GM18520 (cell line): ENCODE measurements around the gene FABP1.

Source experiments
- ATAC-seq: cut with Tn5 transposase; IDR thresholded peaks from one replicate; pipeline ENCODE4 v1.9.1; 2021; ENCODE audit not compliant: unreplicated experiment

FABP1 gene

GRCh38 chr2:88139203-88139702 lies 11.4 kb upstream of the FABP1 start:
- no peak for ATAC-seq

- ATAC-seq = no peak
These were observed 10.0 kb upstream of the FABP1 start for GRCh38 chr2:88137833-88138232.

DNA sequence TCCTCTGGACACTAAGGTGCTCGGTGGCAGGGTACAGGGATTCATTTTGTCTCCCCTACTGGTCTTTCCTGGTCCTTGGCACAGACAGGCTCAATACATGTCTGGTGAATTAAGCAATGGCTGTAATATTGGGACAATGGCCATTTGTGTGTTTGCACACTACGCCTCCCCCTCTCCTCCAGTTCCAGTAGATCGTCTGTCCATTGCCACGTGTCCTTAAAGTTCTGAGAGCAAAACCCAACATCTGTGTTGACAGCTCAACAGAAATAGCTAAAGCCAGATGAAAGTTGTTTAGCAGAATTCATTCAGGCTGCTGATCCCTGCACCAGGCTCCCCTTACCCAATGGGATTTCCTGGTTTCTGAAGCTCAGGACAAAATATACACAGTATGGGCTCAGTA lies 9.0 kb upstream of the FABP1 start:
- ATAC-seq = no peak

GRCh38 chr2:88133875-88134274 lies 6.0 kb upstream of the FABP1 start:
- ATAC-seq = no peak

- ATAC-seq = no peak
These were observed 4.1 kb upstream of the FABP1 start for GRCh38 chr2:88131999-88132368.

- ATAC-seq = no peak
These were observed 3.5 kb upstream of the FABP1 start for GRCh38 chr2:88131201-88131998.

- ATAC-seq = no peak
These were observed 1.6 kb upstream of the FABP1 start for GRCh38 chr2:88129313-88129959.

DNA sequence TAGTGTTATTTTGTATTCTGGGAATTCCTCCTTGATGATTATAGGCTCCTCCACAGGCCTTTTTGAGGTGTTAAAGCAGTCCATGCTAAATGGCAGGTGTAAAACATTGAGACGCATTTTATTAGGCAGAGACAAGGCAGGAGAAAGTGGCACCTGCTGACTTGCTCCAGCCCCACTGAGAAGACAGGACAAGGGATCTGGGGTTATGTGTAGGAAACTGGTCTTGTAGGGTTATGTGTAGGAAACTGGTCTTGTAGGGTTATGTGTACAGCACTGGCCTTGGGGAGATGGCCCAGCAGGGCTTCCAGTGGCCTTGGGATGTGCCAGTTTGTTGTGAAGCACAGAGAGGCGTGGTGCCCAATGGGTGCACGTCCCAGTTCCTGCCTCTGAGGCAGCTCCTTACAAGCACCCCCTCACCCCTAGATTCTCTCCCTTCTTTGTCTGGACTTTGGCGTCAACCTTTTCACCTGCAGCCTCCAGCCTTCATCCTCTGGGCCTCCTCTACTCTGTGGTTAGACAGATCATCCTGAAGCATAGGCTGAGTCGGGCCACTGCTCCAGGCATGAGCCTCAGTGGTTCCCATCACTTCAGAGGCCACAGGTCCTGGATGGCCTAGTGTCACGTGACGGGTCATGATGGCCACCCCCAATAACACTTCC lies 921 bp upstream of the FABP1 start:
- ATAC-seq = no peak

DNA sequence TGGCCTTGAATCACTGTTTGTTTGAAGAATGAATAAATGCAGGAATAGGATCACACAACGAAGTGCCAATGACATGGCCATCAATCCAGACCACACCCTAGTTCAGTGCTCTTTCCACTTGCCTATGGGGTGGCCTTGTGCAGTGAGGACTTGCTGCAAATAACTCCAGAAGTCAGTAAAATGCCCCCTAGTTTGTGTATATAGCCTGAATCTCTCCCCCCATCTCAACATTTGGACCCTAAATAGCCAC lies 299 bp downstream of the FABP1 start:
- no peak for ATAC-seq

DNA sequence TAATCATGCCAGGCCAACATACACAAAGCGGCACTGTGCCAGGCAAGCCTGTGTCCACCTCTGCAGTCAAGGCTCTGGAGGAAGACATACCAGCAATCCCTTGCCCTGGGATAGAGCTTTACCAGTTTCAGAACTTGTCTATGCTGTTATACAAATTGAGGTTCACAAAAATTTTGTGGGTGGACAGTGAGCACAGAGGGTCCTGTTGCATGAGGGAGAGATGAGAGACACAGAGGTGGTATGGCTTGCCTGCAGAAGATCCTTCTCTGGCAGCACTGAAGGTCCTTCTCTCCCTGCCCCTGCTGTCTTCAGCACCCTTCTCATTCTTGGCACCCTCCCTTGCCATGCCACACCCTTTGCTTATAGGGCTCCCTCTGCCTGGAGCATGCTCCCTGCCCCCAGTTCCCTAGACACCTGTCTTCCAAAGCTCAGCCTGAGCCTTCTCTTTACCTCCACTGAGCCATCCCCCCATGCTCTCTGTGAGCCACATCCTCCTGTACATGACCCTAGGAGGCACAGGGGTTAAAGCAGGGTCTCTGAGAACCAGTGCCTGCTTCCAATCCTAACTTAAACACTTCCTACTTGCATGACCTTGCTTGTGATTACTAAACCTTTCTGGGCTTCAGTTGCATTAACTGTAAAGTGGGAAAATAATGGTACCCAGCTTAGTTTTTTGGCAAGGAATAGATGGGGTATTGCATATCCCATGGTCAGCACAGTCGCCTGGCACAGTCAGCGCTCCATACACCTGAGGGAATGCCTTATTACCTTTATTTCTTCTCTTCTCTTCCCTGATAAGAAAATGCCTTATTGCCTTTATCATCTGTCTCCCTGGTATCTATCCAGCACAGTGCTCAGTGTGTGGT lies 857 bp downstream of the FABP1 start:
- no peak for ATAC-seq

- ATAC-seq = no peak
These were observed 1.7 kb downstream of the FABP1 start for GRCh38 chr2:88125924-88126771.

GRCh38 chr2:88125344-88125923 lies 2.4 kb downstream of the FABP1 start:
- ATAC-seq = no peak

GRCh38 chr2:88123975-88124917 lies 3.6 kb downstream of the FABP1 start:
- ATAC-seq = no peak

GRCh38 chr2:88123164-88123974 lies 4.5 kb downstream of the FABP1 start:
- ATAC-seq = no peak

- no peak for ATAC-seq
These were observed 5.5 kb downstream of the FABP1 start for GRCh38 chr2:88122141-88122884.

DNA sequence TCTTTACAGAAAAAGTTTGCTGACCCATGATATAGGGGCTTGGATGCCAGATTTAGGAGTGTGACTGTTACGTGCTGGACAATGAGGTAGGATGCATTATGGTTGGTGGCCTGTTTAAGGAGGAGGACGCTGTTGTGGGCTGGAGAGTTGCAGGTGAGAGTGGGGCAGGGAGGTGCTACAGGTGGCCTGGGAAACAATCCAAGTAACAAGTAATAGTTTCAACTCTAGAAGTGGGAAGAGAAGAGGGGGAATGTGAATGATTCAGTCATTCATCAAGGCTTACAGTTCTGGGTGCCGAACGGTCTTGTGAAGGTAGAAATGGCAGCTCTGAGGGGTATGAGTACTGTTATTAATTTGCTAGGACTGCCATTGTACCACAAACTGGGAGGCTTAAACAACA lies 6.2 kb downstream of the FABP1 start:
- no peak for ATAC-seq

GRCh38 chr2:88117973-88118372 lies 9.9 kb downstream of the FABP1 start:
- no peak for ATAC-seq
